Measurements from ENCODE around the gene PHYHD1. TPM values are rescaled to one million over a fixed set of nuclear protein-coding genes. Genes with fewer than 3 reads are reported as not detected.
A peak's percentile ranks its signal among the peaks of the same experiment; 100 is the strongest.

The PHYHD1 gene
- total and polyA plus RNA-seq, 4 experiments from 2014 or later: 1.7 to 2.2 TPM; not detected in 2

- intact Hi-C loops (cut with micrococcal nuclease): no loop called here
- no peak overlapping the region for H3K4me3 Mint-ChIP-seq
- Histone ChIP-seq H3K27me3 (ENCODE audit: insufficient read depth, low read length) (no peaks in the 10 kb centered on the region), H3K27ac (ENCODE audit: low read depth, low read length) (no peak overlapping the region), H3K9me3 (ENCODE audit: control insufficient read depth in 1 of 2, low read length in 2 of 2) (no peaks in the 10 kb centered on the region), H3K4me1 (ENCODE audit: insufficient read depth, low read length) (no peaks in the 10 kb centered on the region), H3K4me3 (ENCODE audit: low read length in 2 of 2) (no peak overlapping the region), H3K36me3 (ENCODE audit: insufficient read depth, low read length) (peaks cover 55% of the 10 kb centered on the region)
- H3K27me3 Mint-ChIP-seq: no peaks in the 10 kb centered on the region
- H3K9me3 Mint-ChIP-seq: no peaks in the 10 kb centered on the region
- no peak for DNase-seq
- POLR2A ChIA-PET (ENCODE audit: partially characterized antibody): no interaction called here
- H3K4me1 Mint-ChIP-seq: peaks cover 0 to 4% (median 0%) of the 10 kb centered on the region in 4 donors
- H3K27ac Mint-ChIP-seq: peak overlapping the region in 1 of 7 donors; percentile 25
- CTCF ChIA-PET (ENCODE audit: partially characterized antibody): no interaction called here
- peaks cover 45 to 55% of the 10 kb centered on the region in 2 donors for H3K36me3 Mint-ChIP-seq
Measured at GRCh38 chr9:128969491-128969890, 48.7 kb downstream of the PHYHD1 start.

- ChIA-PET POLR2A (ENCODE audit: partially characterized antibody) (no interaction called here), CTCF (ENCODE audit: partially characterized antibody) (no interaction called here)
- Mint-ChIP-seq H3K36me3 (peaks cover 49 to 69% of the 10 kb centered on the region in 2 donors), H3K4me3 (no peak overlapping the region), H3K9me3 (no peaks in the 10 kb centered on the region), H3K27ac (peak overlapping the region in 3 of 7 donors; percentile 8 to 65 (median 14)), H3K4me1 (peaks cover 0 to 4% (median 0%) of the 10 kb centered on the region in 4 donors), H3K27me3 (no peaks in the 10 kb centered on the region)
- intact Hi-C loops (cut with micrococcal nuclease): no loop called here
- Histone ChIP-seq H3K27me3 (ENCODE audit: insufficient read depth, low read length) (no peaks in the 10 kb centered on the region), H3K36me3 (ENCODE audit: insufficient read depth, low read length) (peaks cover 60% of the 10 kb centered on the region), H3K27ac (ENCODE audit: low read depth, low read length) (no peak overlapping the region), H3K4me3 (ENCODE audit: low read length in 2 of 2) (no peak overlapping the region), H3K9me3 (ENCODE audit: control insufficient read depth in 1 of 2, low read length in 2 of 2) (no peaks in the 10 kb centered on the region), H3K4me1 (ENCODE audit: insufficient read depth, low read length) (no peaks in the 10 kb centered on the region)
- no peak for DNase-seq
Measured at GRCh38 chr9:128972956-128973355, 52.2 kb downstream of the PHYHD1 start.

- H3K4me1 Mint-ChIP-seq: no peaks in the 10 kb centered on the region
- no peaks in the 10 kb centered on the region for H3K4me1 ChIP-seq (ENCODE audit: insufficient read depth, low read length)
- no peak overlapping the region for H3K27ac Mint-ChIP-seq
- H3K4me3 ChIP-seq (ENCODE audit: low read length in 2 of 2): no peak overlapping the region
- no peaks in the 10 kb centered on the region for H3K27me3 Mint-ChIP-seq
- no peaks in the 10 kb centered on the region for H3K9me3 ChIP-seq (ENCODE audit: control insufficient read depth in 1 of 2, low read length in 2 of 2)
- peaks cover 61% of the 10 kb centered on the region for H3K36me3 ChIP-seq (ENCODE audit: insufficient read depth, low read length)
- CTCF ChIA-PET (ENCODE audit: partially characterized antibody): no interaction called here
- H3K27ac ChIP-seq (ENCODE audit: low read depth, low read length): no peak overlapping the region
- POLR2A ChIA-PET (ENCODE audit: partially characterized antibody): no interaction called here
- peaks cover 53 to 78% of the 10 kb centered on the region in 2 donors for H3K36me3 Mint-ChIP-seq
- intact Hi-C loops (cut with micrococcal nuclease): no loop called here
- DNase-seq: no peak
- no peaks in the 10 kb centered on the region for H3K9me3 Mint-ChIP-seq
- no peaks in the 10 kb centered on the region for H3K27me3 ChIP-seq (ENCODE audit: insufficient read depth, low read length)
- H3K4me3 Mint-ChIP-seq: no peak overlapping the region
Measured at GRCh38 chr9:128979111-128979510, 58.3 kb downstream of the PHYHD1 start.

GRCh38 chr9:128983536-128983935, 62.8 kb downstream of the PHYHD1 start:
- ChIA-PET POLR2A (ENCODE audit: partially characterized antibody) (no interaction called here), CTCF (ENCODE audit: partially characterized antibody) (no interaction called here)
- Histone ChIP-seq H3K27ac (ENCODE audit: low read depth, low read length) (no peak overlapping the region), H3K36me3 (ENCODE audit: insufficient read depth, low read length) (peaks cover 80% of the 10 kb centered on the region), H3K4me3 (ENCODE audit: low read length in 2 of 2) (no peak overlapping the region), H3K27me3 (ENCODE audit: insufficient read depth, low read length) (no peaks in the 10 kb centered on the region), H3K4me1 (ENCODE audit: insufficient read depth, low read length) (no peaks in the 10 kb centered on the region), H3K9me3 (ENCODE audit: control insufficient read depth in 1 of 2, low read length in 2 of 2) (no peaks in the 10 kb centered on the region)
- Mint-ChIP-seq H3K4me1 (no peaks in the 10 kb centered on the region), H3K27me3 (no peaks in the 10 kb centered on the region), H3K27ac (no peak overlapping the region), H3K9me3 (no peaks in the 10 kb centered on the region), H3K4me3 (no peak overlapping the region), H3K36me3 (peaks cover 74 to 92% of the 10 kb centered on the region in 2 donors)
- DNase-seq: no peak
- intact Hi-C loops (cut with micrococcal nuclease): no loop called here

GRCh38 chr9:128986671-128987070, 65.9 kb downstream of the PHYHD1 start:
- ChIA-PET POLR2A (ENCODE audit: partially characterized antibody) (no interaction called here), CTCF (ENCODE audit: partially characterized antibody) (no interaction called here)
- peaks cover 55% of the 10 kb centered on the region for H3K36me3 ChIP-seq (ENCODE audit: insufficient read depth, low read length)
- Mint-ChIP-seq H3K27me3 (no peaks in the 10 kb centered on the region), H3K4me3 (no peak overlapping the region), H3K9me3 (no peaks in the 10 kb centered on the region), H3K36me3 (peaks cover 56 to 78% of the 10 kb centered on the region in 2 donors), H3K27ac (peak overlapping the region in 3 of 7 donors; percentile 12 to 48 (median 28)), H3K4me1 (no peaks in the 10 kb centered on the region)
- DNase-seq: no peak
- no peaks in the 10 kb centered on the region for H3K4me1 ChIP-seq (ENCODE audit: insufficient read depth, low read length)
- H3K9me3 ChIP-seq (ENCODE audit: control insufficient read depth in 1 of 2, low read length in 2 of 2): no peaks in the 10 kb centered on the region
- H3K27ac ChIP-seq (ENCODE audit: low read depth, low read length): no peak overlapping the region
- H3K27me3 ChIP-seq (ENCODE audit: insufficient read depth, low read length): no peaks in the 10 kb centered on the region
- no peak overlapping the region for H3K4me3 ChIP-seq (ENCODE audit: low read length in 2 of 2)
- intact Hi-C loops (cut with micrococcal nuclease): no loop called here

GRCh38 chr9:128987805-128988204, 67.0 kb downstream of the PHYHD1 start:
- Histone ChIP-seq H3K4me1 (ENCODE audit: insufficient read depth, low read length) (no peaks in the 10 kb centered on the region), H3K36me3 (ENCODE audit: insufficient read depth, low read length) (peaks cover 52% of the 10 kb centered on the region), H3K27ac (ENCODE audit: low read depth, low read length) (no peak overlapping the region), H3K4me3 (ENCODE audit: low read length in 2 of 2) (no peak overlapping the region), H3K9me3 (ENCODE audit: control insufficient read depth in 1 of 2, low read length in 2 of 2) (no peaks in the 10 kb centered on the region), H3K27me3 (ENCODE audit: insufficient read depth, low read length) (no peaks in the 10 kb centered on the region)
- H3K4me1 Mint-ChIP-seq: no peaks in the 10 kb centered on the region
- no peak overlapping the region for H3K4me3 Mint-ChIP-seq
- H3K36me3 Mint-ChIP-seq: peaks cover 59 to 73% of the 10 kb centered on the region in 2 donors
- no peaks in the 10 kb centered on the region for H3K27me3 Mint-ChIP-seq
- intact Hi-C loops (cut with micrococcal nuclease): no loop called here
- no peak for DNase-seq
- CTCF ChIA-PET (ENCODE audit: partially characterized antibody): no interaction called here
- POLR2A ChIA-PET (ENCODE audit: partially characterized antibody): no interaction called here
- peak overlapping the region in 2 of 7 donors; percentile 22 to 37 for H3K27ac Mint-ChIP-seq
- no peaks in the 10 kb centered on the region for H3K9me3 Mint-ChIP-seq

Other genes starting within 250 kb of the PHYHD1 start
- 100 to 1,000 TPM; 261 to 264 TPM for gene SET, start 231.8 kb upstream of the PHYHD1 start, total RNA-seq
- 100 to 1,000 TPM; 132 to 191 TPM for gene SET, start 231.8 kb upstream of the PHYHD1 start, polyA plus RNA-seq
- 1 to 10 TPM; 1.7 to 2.6 TPM for gene PKN3, start 218.5 kb upstream of the PHYHD1 start, total RNA-seq
- 1 to 10 TPM in 1 of 2 donors, under 1 TPM in 1; 0.48 to 1.3 TPM for gene PKN3, start 218.5 kb upstream of the PHYHD1 start, polyA plus RNA-seq
- gene ZDHHC12, start 196.9 kb upstream of the PHYHD1 start, total RNA-seq: 10 to 100 TPM; 24.6 to 25.7 TPM
- 10 to 100 TPM; 57.6 to 75.7 TPM for gene ZDHHC12, start 196.9 kb upstream of the PHYHD1 start, polyA plus RNA-seq
- gene ZER1, start 149.1 kb upstream of the PHYHD1 start, total RNA-seq: 10 to 100 TPM; 37.9 to 44.2 TPM
- gene ZER1, start 149.1 kb upstream of the PHYHD1 start, polyA plus RNA-seq: 10 to 100 TPM; 35.6 to 41.1 TPM
- gene TBC1D13, start 133.7 kb upstream of the PHYHD1 start, total RNA-seq: 10 to 100 TPM; 28.0 to 31.4 TPM
- 10 to 100 TPM; 26.0 to 29.2 TPM for gene TBC1D13, start 133.7 kb upstream of the PHYHD1 start, polyA plus RNA-seq
- 10 to 100 TPM; 18.5 to 19.7 TPM for gene ENDOG, start 102.5 kb upstream of the PHYHD1 start, total RNA-seq
- 10 to 100 TPM; 21.2 to 25.9 TPM for gene ENDOG, start 102.5 kb upstream of the PHYHD1 start, polyA plus RNA-seq
- gene SPOUT1, start 91.2 kb upstream of the PHYHD1 start, total RNA-seq: 10 to 100 TPM; 79.1 to 86.0 TPM
- 10 to 100 TPM; 74.4 to 91.1 TPM for gene SPOUT1, start 91.2 kb upstream of the PHYHD1 start, polyA plus RNA-seq
- gene KYAT1, start 39.0 kb upstream of the PHYHD1 start, total RNA-seq: 10 to 100 TPM in 1 of 2 experiments, 1 to 10 TPM in 1; 9.8 to 12.4 TPM
- 10 to 100 TPM; 11.0 to 11.6 TPM for gene KYAT1, start 39.0 kb upstream of the PHYHD1 start, polyA plus RNA-seq
- 10 to 100 TPM; 24.4 to 26.4 TPM for gene LRRC8A, start 38.8 kb upstream of the PHYHD1 start, total RNA-seq
- 10 to 100 TPM; 18.7 to 40.6 TPM for gene LRRC8A, start 38.8 kb upstream of the PHYHD1 start, polyA plus RNA-seq
- gene DOLK, start 26.6 kb downstream of the PHYHD1 start, total RNA-seq: 10 to 100 TPM in 1 of 2 experiments, 1 to 10 TPM in 1; 9.9 to 12.9 TPM
- 10 to 100 TPM in 1 of 2 donors, 1 to 10 TPM in 1; 9.1 to 11.7 TPM for gene DOLK, start 26.6 kb downstream of the PHYHD1 start, polyA plus RNA-seq
- gene NUP188, start 26.7 kb downstream of the PHYHD1 start, total RNA-seq: 10 to 100 TPM; 70.1 to 70.8 TPM
- gene NUP188, start 26.7 kb downstream of the PHYHD1 start, polyA plus RNA-seq: 10 to 100 TPM; 27.2 to 39.4 TPM
- gene SH3GLB2, start 107.3 kb downstream of the PHYHD1 start, total RNA-seq: 100 to 1,000 TPM; 111 to 113 TPM
- 10 to 100 TPM; 23.8 to 43.5 TPM for gene SH3GLB2, start 107.3 kb downstream of the PHYHD1 start, polyA plus RNA-seq
- gene MIGA2, start 115.6 kb downstream of the PHYHD1 start, total RNA-seq: 10 to 100 TPM; 80.5 to 84.2 TPM
- gene MIGA2, start 115.6 kb downstream of the PHYHD1 start, polyA plus RNA-seq: 10 to 100 TPM in 1 of 2 donors, 1 to 10 TPM in 1; 6.6 to 11.6 TPM
- 10 to 100 TPM; 11.4 to 13.0 TPM for gene DOLPP1, start 160.1 kb downstream of the PHYHD1 start, total RNA-seq
- 10 to 100 TPM; 10.1 to 12.8 TPM for gene DOLPP1, start 160.1 kb downstream of the PHYHD1 start, polyA plus RNA-seq
- 10 to 100 TPM; 11.2 to 12.4 TPM for gene CRAT, start 189.8 kb downstream of the PHYHD1 start, total RNA-seq
- gene CRAT, start 189.8 kb downstream of the PHYHD1 start, polyA plus RNA-seq: 10 to 100 TPM in 1 of 2 donors, 1 to 10 TPM in 1; 8.7 to 21.0 TPM
- 10 to 100 TPM; 49.0 to 51.3 TPM for gene PTPA, start 190.4 kb downstream of the PHYHD1 start, total RNA-seq
- gene PTPA, start 190.4 kb downstream of the PHYHD1 start, polyA plus RNA-seq: 10 to 100 TPM; 10.8 to 14.1 TPM